Measurements from ENCODE around the gene AFG1L. TPM values are rescaled to one million over a fixed set of nuclear protein-coding genes. Genes with fewer than 3 reads are reported as not detected.

Gene AFG1L
- total and polyA plus RNA-seq, 4 donors, result 2.7 to 2.8 (median 2.7) TPM

DNA sequence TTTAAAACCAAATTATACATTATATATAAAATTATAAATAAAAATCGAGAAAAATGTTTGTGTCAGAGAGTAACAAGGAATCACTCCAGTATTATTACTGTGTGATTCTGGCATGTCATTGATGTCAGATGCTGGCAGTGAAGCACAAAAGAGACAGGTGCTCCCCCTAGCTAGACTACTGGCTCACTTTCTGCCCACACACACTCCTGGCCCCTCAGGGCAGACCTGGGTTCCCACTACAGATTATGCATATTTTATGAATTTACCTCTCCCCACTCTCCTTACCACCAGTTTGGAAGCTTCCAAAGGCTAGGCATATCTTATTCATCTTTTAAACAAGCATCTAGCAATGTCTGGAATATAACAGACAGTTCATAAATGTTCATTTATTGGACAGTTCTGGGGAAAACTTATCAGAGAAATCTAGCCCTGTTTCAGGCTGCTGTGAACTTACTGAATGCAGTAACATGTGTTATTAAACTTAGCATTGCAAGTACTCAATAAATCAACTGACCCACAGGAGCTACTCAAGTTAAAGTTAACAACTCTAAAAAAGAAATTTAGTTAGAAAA lies 46.8 kb upstream of the AFG1L start:
- Histone ChIP-seq H3K4me3 (ENCODE audit: low read depth in 1 of 3, low read length in 3 of 3) (no peak overlapping the region), H3K27me3 (ENCODE audit: control insufficient read depth in 4 of 4, insufficient read depth in 4 of 4, low read length in 3 of 4) (no peaks in the 10 kb centered on the region), H3K36me3 (ENCODE audit: control insufficient read depth in 4 of 4, insufficient read depth in 3 of 4, low read depth in 1 of 4, low read length in 3 of 4) (peaks cover 0 to 2% (median 0%) of the 10 kb centered on the region in 4 donors), H3K9ac (ENCODE audit: low read depth in 1 of 2, low read length in 2 of 2) (no peak overlapping the region), H3K4me1 (ENCODE audit: control insufficient read depth in 4 of 4, insufficient read depth in 4 of 4, low read length in 3 of 4) (peaks cover 3 to 16% (median 7%) of the 10 kb centered on the region in 4 donors), H3K9me3 (ENCODE audit: control insufficient read depth in 4 of 4, low read length in 3 of 4) (no peaks in the 10 kb centered on the region), H3K27ac (ENCODE audit: low read depth in 1 of 2, low read length in 2 of 2) (no peak overlapping the region)
- 93% methylated on average over 1 of the region's 1 CpG for WGBS
- TF ChIP-seq TAF1 (conservative IDR thresholded peaks at IDR 0.05), result no peak
- TF ChIP-seq ATF3 (IDR thresholded peaks at IDR 0.05), result no peak
- TF ChIP-seq, protein P1, sequence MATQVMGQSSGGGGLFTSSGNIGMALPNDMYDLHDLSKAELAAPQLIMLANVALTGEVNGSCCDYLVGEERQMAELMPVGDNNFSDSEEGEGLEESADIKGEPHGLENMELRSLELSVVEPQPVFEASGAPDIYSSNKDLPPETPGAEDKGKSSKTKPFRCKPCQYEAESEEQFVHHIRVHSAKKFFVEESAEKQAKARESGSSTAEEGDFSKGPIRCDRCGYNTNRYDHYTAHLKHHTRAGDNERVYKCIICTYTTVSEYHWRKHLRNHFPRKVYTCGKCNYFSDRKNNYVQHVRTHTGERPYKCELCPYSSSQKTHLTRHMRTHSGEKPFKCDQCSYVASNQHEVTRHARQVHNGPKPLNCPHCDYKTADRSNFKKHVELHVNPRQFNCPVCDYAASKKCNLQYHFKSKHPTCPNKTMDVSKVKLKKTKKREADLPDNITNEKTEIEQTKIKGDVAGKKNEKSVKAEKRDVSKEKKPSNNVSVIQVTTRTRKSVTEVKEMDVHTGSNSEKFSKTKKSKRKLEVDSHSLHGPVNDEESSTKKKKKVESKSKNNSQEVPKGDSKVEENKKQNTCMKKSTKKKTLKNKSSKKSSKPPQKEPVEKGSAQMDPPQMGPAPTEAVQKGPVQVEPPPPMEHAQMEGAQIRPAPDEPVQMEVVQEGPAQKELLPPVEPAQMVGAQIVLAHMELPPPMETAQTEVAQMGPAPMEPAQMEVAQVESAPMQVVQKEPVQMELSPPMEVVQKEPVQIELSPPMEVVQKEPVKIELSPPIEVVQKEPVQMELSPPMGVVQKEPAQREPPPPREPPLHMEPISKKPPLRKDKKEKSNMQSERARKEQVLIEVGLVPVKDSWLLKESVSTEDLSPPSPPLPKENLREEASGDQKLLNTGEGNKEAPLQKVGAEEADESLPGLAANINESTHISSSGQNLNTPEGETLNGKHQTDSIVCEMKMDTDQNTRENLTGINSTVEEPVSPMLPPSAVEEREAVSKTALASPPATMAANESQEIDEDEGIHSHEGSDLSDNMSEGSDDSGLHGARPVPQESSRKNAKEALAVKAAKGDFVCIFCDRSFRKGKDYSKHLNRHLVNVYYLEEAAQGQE (IDR thresholded peaks at IDR 0.05), result no peak
- no peak for TF ChIP-seq RXRA (IDR thresholded peaks at IDR 0.05)
- TF ChIP-seq, protein P2, sequence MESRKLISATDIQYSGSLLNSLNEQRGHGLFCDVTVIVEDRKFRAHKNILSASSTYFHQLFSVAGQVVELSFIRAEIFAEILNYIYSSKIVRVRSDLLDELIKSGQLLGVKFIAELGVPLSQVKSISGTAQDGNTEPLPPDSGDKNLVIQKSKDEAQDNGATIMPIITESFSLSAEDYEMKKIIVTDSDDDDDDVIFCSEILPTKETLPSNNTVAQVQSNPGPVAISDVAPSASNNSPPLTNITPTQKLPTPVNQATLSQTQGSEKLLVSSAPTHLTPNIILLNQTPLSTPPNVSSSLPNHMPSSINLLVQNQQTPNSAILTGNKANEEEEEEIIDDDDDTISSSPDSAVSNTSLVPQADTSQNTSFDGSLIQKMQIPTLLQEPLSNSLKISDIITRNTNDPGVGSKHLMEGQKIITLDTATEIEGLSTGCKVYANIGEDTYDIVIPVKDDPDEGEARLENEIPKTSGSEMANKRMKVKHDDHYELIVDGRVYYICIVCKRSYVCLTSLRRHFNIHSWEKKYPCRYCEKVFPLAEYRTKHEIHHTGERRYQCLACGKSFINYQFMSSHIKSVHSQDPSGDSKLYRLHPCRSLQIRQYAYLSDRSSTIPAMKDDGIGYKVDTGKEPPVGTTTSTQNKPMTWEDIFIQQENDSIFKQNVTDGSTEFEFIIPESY (IDR thresholded peaks at IDR 0.05), result no peak
- TF ChIP-seq HNF4G (IDR thresholded peaks at IDR 0.05), result no peak
- no peak for TF ChIP-seq FOXA2 (IDR thresholded peaks at IDR 0.05)
- TF ChIP-seq, protein P3, sequence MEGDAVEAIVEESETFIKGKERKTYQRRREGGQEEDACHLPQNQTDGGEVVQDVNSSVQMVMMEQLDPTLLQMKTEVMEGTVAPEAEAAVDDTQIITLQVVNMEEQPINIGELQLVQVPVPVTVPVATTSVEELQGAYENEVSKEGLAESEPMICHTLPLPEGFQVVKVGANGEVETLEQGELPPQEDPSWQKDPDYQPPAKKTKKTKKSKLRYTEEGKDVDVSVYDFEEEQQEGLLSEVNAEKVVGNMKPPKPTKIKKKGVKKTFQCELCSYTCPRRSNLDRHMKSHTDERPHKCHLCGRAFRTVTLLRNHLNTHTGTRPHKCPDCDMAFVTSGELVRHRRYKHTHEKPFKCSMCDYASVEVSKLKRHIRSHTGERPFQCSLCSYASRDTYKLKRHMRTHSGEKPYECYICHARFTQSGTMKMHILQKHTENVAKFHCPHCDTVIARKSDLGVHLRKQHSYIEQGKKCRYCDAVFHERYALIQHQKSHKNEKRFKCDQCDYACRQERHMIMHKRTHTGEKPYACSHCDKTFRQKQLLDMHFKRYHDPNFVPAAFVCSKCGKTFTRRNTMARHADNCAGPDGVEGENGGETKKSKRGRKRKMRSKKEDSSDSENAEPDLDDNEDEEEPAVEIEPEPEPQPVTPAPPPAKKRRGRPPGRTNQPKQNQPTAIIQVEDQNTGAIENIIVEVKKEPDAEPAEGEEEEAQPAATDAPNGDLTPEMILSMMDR (IDR thresholded peaks at IDR 0.05; ENCODE audit: low read depth, low read length, missing input control), result no peak
- no peak for TF ChIP-seq EGR1 (IDR thresholded peaks at IDR 0.05; ENCODE audit: low read depth in 2 of 2)
- TF ChIP-seq NR2F2 (IDR thresholded peaks at IDR 0.05), result no peak
- no peak for TF ChIP-seq SP1 (IDR thresholded peaks at IDR 0.05)
- TF ChIP-seq, protein P4, sequence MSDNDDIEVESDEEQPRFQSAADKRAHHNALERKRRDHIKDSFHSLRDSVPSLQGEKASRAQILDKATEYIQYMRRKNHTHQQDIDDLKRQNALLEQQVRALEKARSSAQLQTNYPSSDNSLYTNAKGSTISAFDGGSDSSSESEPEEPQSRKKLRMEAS (IDR thresholded peaks at IDR 0.05), result no peak
- no peak for DNase-seq (ENCODE audit: low spot score)

GRCh38 chr6:108250240-108250866 lies 44.5 kb upstream of the AFG1L start:
- Histone ChIP-seq H3K36me3 (ENCODE audit: control insufficient read depth in 4 of 4, insufficient read depth in 3 of 4, low read depth in 1 of 4, low read length in 3 of 4) (peaks cover 0 to 2% (median 0%) of the 10 kb centered on the region in 4 donors), H3K27me3 (ENCODE audit: control insufficient read depth in 4 of 4, insufficient read depth in 4 of 4, low read length in 3 of 4) (no peaks in the 10 kb centered on the region), H3K4me1 (ENCODE audit: control insufficient read depth in 4 of 4, insufficient read depth in 4 of 4, low read length in 3 of 4) (peaks cover 5 to 24% (median 8%) of the 10 kb centered on the region in 4 donors), H3K27ac (ENCODE audit: low read depth in 1 of 2, low read length in 2 of 2) (no peak overlapping the region), H3K9ac (ENCODE audit: low read depth in 1 of 2, low read length in 2 of 2) (no peak overlapping the region), H3K9me3 (ENCODE audit: control insufficient read depth in 4 of 4, low read length in 3 of 4) (no peaks in the 10 kb centered on the region), H3K4me3 (ENCODE audit: low read depth in 1 of 3, low read length in 3 of 3) (no peak overlapping the region)
- no peak for DNase-seq (ENCODE audit: low spot score)
- WGBS, result 85% methylated on average over 2 of the region's 2 CpGs
- TF ChIP-seq, protein P3 (IDR thresholded peaks at IDR 0.05; ENCODE audit: low read depth, low read length, missing input control), result no peak
- TF ChIP-seq, protein P4 (IDR thresholded peaks at IDR 0.05), result no peak
- no peak for TF ChIP-seq EGR1 (IDR thresholded peaks at IDR 0.05; ENCODE audit: low read depth in 2 of 2)
- TF ChIP-seq FOXA1 (IDR thresholded peaks at IDR 0.05), result no peak

All from liver (tissue), 9 donors.